BLaER1 treated with 17β-estradiol and CSF1 and Interleukin-3, amounts not matched to agents 10 nM and 100 nM (cell line): Measurements from ENCODE around the gene EAF2.

ENCODE experiments used
- H3K27ac ChIP-seq, 11 experiments: shearing (Covaris generic); formaldehyde crosslinking; 2 replicates each; pipeline ENCODE4 v1.8.1; 2022
- H3K27me3 ChIP-seq, 11 experiments: shearing (Covaris generic); formaldehyde crosslinking; 2 replicates each; pipeline ENCODE4 v1.8.1; 2022
- H3K36me3 ChIP-seq, 11 experiments: shearing (Covaris generic); formaldehyde crosslinking; 2 replicates each; pipeline ENCODE4 v1.8.1; 2022
- H3K4me1 ChIP-seq, 10 experiments: shearing (Covaris generic); formaldehyde crosslinking; 2 replicates each; pipeline ENCODE4 v1.8.1; 2022
- H3K4me2 ChIP-seq, 11 experiments: shearing (Covaris generic); formaldehyde crosslinking; 2 replicates each; pipeline ENCODE4 v1.8.1; 2022
- H3K4me3 ChIP-seq, 10 experiments: shearing (Covaris generic); formaldehyde crosslinking; 2 replicates each; pipeline ENCODE4 v1.8.1; 2022
- H3K9ac ChIP-seq, 11 experiments: shearing (Covaris generic); formaldehyde crosslinking; 2 replicates each; pipeline ENCODE4 v1.8.1; 2022
- H3K9me3 ChIP-seq, 11 experiments: shearing (Covaris generic); formaldehyde crosslinking; replicated peaks in 1 of 11; 2 replicates each; pipeline ENCODE4 v1.8.1; 2022
- H4K20me1 ChIP-seq, 11 experiments: shearing (Covaris generic); formaldehyde crosslinking; 2 replicates each; pipeline ENCODE4 v1.8.1; 2022
- Cebpa-rat ChIP-seq, 11 experiments: shearing (Covaris generic); IDR thresholded peaks; 2 replicates each; pipeline ENCODE4 v1.8.1; 2022

The EAF2 gene

DNA sequence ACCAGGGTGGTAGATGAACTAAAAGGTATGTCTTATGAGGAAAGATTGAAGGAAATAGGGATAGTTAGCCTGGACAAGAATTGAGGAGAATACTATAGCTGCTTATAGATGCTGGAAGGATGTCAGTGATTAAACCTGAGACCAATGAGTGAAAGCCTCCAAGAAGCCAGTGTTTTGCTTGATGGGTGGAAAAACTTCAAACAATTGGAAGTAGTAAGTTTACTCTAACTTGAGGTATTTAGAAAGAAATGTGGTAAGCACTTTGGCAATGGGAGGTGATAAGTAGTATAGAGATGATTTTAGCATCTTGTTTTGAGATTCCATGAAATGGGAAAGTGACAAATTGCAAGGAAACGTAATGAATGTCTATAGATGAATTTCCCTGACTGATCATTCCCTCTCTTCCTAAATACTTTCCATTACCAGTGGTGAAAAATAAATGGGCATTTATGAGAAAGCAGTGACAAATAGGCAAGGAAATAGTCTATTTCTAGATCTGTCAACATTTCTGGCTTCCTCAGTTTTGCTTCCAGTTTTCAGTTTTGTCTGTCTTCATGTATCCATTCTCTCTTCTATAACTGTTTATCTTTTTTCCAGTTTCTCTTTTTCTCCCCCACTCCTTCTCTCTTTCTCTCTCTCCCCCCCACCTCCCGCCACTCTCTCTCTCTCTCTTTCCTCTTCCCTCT, 78.4 kb downstream of the EAF2 start:
- no peak for TF ChIP-seq Cebpa-rat (IDR thresholded peaks at IDR 0.05)
- Histone ChIP-seq H3K4me2 (peak overlapping the region; percentile 3 to 79 (median 45); a peak in 17 of 22 replicates), H3K4me1 (peaks cover 11 to 47% (median 19%) of the 10 kb centered on the region in 10 experiments; a peak in 18 of 20 replicates), H3K27me3 (no peaks in the 10 kb centered on the region), H3K27ac (peak overlapping the region in 6 of 11 experiments; percentile 27 to 73 (median 58); a peak in 11 of 22 replicates), H3K4me3 (peak overlapping the region in 3 of 10 experiments; percentile 0 to 30 (median 11); a peak in 4 of 20 replicates), H4K20me1 (no peaks in the 10 kb centered on the region), H3K9me3 (peaks cover 0 to 2% (median 0%) of the 10 kb centered on the region in 11 experiments; a peak in 3 of 22 replicates), H3K9ac (peak overlapping the region in 3 of 11 experiments; percentile 37 to 48 (median 47); a peak in 4 of 22 replicates), H3K36me3 (peaks cover 40 to 100% (median 92%) of the 10 kb centered on the region in 11 experiments)

DNA sequence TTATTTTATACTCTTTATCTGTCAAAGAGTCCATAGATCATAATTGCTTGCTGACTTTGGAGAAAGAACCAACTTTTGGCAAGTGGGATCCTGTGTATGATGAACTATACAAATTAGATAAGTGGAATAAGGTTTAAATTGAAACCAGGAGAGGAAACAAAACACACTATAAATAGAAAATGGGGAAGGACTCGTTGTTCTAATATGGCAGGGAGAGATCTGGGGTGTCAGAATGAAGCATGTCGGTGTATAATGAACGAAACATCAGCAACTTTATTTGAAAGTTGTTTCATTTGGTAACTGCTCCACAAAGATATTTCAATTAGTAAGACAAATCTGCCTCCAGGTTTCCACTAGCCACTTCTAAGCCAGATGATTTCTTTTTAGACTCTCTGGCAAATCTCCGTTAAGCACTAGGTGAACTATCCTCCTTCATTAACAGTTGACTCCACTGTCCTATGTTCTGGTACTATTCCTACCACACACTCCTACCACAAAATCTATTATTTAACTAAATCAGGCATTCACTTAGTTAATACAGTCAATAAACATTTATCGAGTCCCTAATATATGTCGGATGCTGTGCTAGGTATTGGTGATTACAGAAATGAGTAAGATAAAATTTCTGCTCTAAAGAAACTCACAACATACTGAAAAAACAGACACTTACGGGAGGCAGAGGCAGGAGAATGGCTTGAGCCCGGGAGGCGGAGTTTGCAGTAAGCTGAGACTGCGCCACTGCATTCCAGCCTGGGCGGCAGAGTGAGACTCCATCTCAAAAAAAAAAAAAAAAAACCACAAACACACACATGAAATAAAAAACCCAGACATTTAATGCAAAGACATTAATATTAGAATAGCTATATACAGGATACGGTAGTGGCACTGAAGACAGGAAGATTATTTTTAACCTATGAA, 79.3 kb downstream of the EAF2 start:
- TF ChIP-seq Cebpa-rat (IDR thresholded peaks at IDR 0.05), result no peak
- H3K27ac ChIP-seq, result peak overlapping the region in 6 of 11 experiments; percentile 27 to 73 (median 58); a peak in 12 of 22 replicates
- H3K4me2 ChIP-seq, result peak overlapping the region in 10 of 11 experiments; percentile 4 to 79 (median 55); a peak in 17 of 22 replicates
- H3K4me1 ChIP-seq, result peaks cover 11 to 47% (median 19%) of the 10 kb centered on the region in 10 experiments; a peak in 18 of 20 replicates
- H3K4me3 ChIP-seq, result peak overlapping the region in 3 of 10 experiments; percentile 0 to 30 (median 11); a peak in 4 of 20 replicates
- H3K27me3 ChIP-seq, result no peaks in the 10 kb centered on the region
- peak overlapping the region in 3 of 11 experiments; percentile 37 to 48 (median 47); a peak in 4 of 22 replicates for H3K9ac ChIP-seq
- H3K9me3 ChIP-seq, result no peaks in the 10 kb centered on the region
- H3K36me3 ChIP-seq, result peaks cover 45 to 100% (median 92%) of the 10 kb centered on the region in 11 experiments
- H4K20me1 ChIP-seq, result no peaks in the 10 kb centered on the region

- H3K4me3 ChIP-seq, result no peak overlapping the region
- H3K27me3 ChIP-seq, result no peaks in the 10 kb centered on the region
- H4K20me1 ChIP-seq, result no peaks in the 10 kb centered on the region
- peaks cover 11 to 35% (median 19%) of the 10 kb centered on the region in 10 experiments; a peak in 18 of 20 replicates for H3K4me1 ChIP-seq
- no peak overlapping the region for H3K4me2 ChIP-seq
- H3K27ac ChIP-seq, result no peak overlapping the region
- peaks cover 50 to 100% (median 80%) of the 10 kb centered on the region in 11 experiments for H3K36me3 ChIP-seq
- TF ChIP-seq Cebpa-rat (IDR thresholded peaks at IDR 0.05), result no peak
- H3K9ac ChIP-seq, result no peak overlapping the region
- H3K9me3 ChIP-seq, result no peaks in the 10 kb centered on the region
These were observed 81.2 kb downstream of the EAF2 start for GRCh38 chr3:121916189-121916588.

GRCh38 chr3:121918779-121919483, 83.9 kb downstream of the EAF2 start:
- H3K9ac ChIP-seq, result no peak overlapping the region
- no peak overlapping the region for H3K27ac ChIP-seq
- no peaks in the 10 kb centered on the region for H4K20me1 ChIP-seq
- H3K4me3 ChIP-seq, result no peak overlapping the region
- no peaks in the 10 kb centered on the region for H3K9me3 ChIP-seq
- peaks cover 2 to 11% (median 7%) of the 10 kb centered on the region in 10 experiments; a peak in 18 of 20 replicates for H3K4me1 ChIP-seq
- H3K36me3 ChIP-seq, result peaks cover 62 to 99% (median 92%) of the 10 kb centered on the region in 11 experiments
- H3K4me2 ChIP-seq, result no peak overlapping the region
- TF ChIP-seq Cebpa-rat (IDR thresholded peaks at IDR 0.05), result no peak
- no peaks in the 10 kb centered on the region for H3K27me3 ChIP-seq

GRCh38 chr3:121924734-121925133, 89.7 kb downstream of the EAF2 start:
- Histone ChIP-seq H3K27ac (no peak overlapping the region), H3K4me2 (no peak overlapping the region), H3K4me3 (no peak overlapping the region), H3K4me1 (no peaks in the 10 kb centered on the region), H3K9ac (no peak overlapping the region), H3K9me3 (peaks cover 0 to 15% (median 4%) of the 10 kb centered on the region in 11 experiments; a peak in 8 of 22 replicates), H3K27me3 (no peaks in the 10 kb centered on the region), H3K36me3 (peaks cover 72 to 97% (median 92%) of the 10 kb centered on the region in 11 experiments), H4K20me1 (no peaks in the 10 kb centered on the region)
- no peak for TF ChIP-seq Cebpa-rat (IDR thresholded peaks at IDR 0.05)

GRCh38 chr3:121926380-121926779, 91.4 kb downstream of the EAF2 start:
- peaks cover 85 to 97% (median 93%) of the 10 kb centered on the region in 11 experiments for H3K36me3 ChIP-seq
- no peak for TF ChIP-seq Cebpa-rat (IDR thresholded peaks at IDR 0.05)
- H3K4me3 ChIP-seq, result no peak overlapping the region

More at GRCh38 chr3:121926380-121926779, 91.4 kb downstream of the EAF2 start:
- H3K9me3 ChIP-seq, result peaks cover 0 to 15% (median 4%) of the 10 kb centered on the region in 11 experiments; a peak in 8 of 22 replicates
- no peaks in the 10 kb centered on the region for H3K4me1 ChIP-seq
- no peak overlapping the region for H3K27ac ChIP-seq
- H3K9ac ChIP-seq, result no peak overlapping the region
- H3K27me3 ChIP-seq, result no peaks in the 10 kb centered on the region
- H4K20me1 ChIP-seq, result no peaks in the 10 kb centered on the region
- no peak overlapping the region for H3K4me2 ChIP-seq
